A549 treated with ZK216348 at 1 μM for 4 hours (cell line): ENCODE measurements around the gene C6orf58. TPM values are rescaled to one million over a fixed set of nuclear protein-coding genes. Genes with fewer than 3 reads are reported as not detected.

Experiments used
- total RNA-seq: library from RNA; stranded (reverse); fragments of 200-300 nt; extraction: Qiagen RNA extraction; gene quantifications from 5 replicates; pipeline ENCODE4 v1.2.3, GENCODE V29; 2022; ENCODE audit warnings: low read depth

C6orf58 gene
- total RNA-seq: 0.22 TPM in 1 of 5 replicates, not detected in the others

DNA sequence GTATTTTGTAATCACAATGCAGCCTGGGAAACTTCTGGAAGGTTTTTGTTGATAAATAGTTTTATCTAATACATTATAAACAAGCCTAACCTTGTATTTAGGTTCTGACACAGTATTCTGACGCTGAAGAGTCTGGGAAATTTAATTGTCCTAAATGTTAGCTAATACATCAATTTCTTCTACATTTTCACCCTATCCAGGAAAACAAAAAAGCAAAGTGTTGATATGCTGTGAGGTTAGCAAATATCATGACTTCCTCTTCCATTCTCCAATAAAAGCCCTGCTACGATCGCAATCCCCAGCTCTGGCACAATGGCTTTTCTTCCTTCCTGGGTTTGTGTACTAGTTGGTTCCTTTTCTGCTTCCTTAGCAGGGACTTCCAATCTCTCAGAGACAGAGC is at the start of gene C6orf58:
C6orf58 (plus strand) TSS at position 301 of the 400 bp plus-strand sequence; CDS start at position 313, 12 bp downstream.

Other genes with a start within 250 kb of the C6orf58 start
- 36.2 to 64.3 TPM (median 36.9 TPM) in 5 replicates for gene ECHDC1, start 233.6 kb upstream of the C6orf58 start, total RNA-seq
- gene KIAA0408, start 117.8 kb upstream of the C6orf58 start, total RNA-seq: 5.6 to 8.2 TPM (median 5.8 TPM) in 5 replicates